Activated CD4-positive, alpha-beta T cell treated with anti-CD3 and anti-CD28 coated beads for 24 hours (primary cell): ENCODE data around the gene INIP.

ENCODE experiments used
- DNase-seq, 2 donors: peaks; one replicate each; pipeline ENCODE4 v3.0.0-alpha.2; 2020; ENCODE audit warnings: low read depth in 2 of 2

Gene INIP, protein sequence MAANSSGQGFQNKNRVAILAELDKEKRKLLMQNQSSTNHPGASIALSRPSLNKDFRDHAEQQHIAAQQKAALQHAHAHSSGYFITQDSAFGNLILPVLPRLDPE

DNA sequence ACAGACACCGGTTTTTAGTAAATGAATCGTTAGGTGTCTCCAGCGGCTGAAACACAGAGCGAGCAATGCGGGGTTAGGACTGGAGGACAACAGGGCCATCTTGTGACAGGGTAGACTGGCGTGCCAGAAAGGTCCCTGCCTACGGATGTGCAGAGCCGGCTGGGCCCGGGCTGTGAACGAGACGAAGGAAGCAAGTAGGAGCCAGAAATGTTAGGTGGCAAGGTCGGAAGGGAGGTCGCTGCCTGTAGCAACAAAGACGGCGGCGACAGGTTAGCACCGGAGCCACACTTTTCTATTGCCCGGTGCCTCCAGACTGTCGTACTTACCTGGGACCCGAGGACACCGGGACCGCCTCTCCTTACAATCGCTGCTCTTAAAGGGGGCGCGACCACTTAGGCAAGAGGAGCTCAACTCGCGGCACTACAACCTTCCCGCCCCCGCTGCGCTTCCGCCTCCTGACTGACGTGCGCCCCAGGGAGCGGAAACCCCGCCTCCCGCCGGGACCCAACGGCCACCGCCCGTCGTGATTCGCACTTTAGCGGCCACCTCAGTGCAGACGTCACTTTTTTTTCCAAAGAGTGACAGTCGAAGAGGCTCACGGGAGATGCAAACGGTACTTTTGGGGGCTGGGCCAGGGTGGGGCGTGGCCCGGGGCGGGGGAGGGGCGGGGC is at the start of gene INIP:
INIP (minus strand) TSS at position 457 of the 671 bp plus-strand sequence. CDS start 1,632 bp downstream, outside the sequence.
- peak; percentile 92 to 94 for DNase-seq

DNA sequence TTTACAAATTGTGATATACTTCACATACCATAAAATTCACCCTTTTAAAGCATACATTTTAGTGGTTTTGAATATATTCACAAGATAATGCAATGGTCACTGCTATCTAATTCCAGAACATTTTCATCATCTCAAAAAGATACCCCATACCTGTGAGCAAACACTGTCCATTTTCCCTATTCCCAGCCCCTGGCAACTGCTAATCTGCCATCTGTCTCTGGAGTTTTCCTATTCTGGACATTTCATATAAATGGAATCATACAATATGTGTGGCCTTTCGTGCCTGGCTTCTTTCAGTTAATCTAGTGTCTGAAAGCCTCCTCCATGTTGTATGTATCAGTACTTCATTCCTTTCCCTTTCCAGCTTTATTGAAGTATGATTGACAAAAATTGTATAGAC is 47.4 kb upstream of the INIP start:
- DNase-seq, result no peak

DNA sequence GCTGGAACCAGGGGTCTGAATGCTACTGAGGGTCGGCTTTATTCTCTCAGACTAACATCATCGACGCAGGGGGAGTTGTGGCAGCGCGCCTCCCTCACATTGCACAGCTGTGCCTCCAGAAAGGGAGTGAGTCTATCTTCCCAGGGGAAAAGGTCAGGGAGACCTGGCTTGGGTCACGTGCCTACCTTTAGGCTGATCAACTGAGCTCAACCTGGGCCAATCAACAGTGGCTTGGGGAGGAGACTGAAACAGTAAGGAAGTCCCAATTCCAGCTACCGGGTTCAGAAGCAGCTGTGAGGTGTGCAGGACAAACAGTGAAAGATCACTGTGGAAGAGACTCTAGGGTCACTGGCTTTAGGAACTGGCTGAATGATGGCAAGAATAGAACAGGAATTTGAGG is 46.9 kb upstream of the INIP start:
- no peak for DNase-seq

DNA sequence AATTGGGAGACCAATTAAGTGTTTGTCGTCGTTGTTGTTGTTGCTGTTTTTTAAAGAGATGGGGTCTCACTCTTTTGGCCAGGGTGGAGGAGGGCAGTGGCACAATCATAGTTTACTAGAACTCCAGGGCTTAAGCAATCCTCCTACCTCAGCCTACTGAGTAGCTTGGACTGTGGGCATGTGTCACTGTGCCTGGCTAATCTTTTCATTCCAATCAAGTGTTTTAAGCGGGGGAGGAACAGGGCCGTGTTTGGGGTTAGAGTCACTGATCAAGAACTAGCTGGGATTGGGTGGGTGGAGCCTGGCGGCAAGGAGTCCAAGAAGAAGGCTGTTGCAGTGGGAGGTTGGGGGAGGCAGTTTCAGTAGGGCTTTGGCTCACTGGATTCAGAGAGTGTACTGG is 46.4 kb upstream of the INIP start:
- no peak for DNase-seq

DNA sequence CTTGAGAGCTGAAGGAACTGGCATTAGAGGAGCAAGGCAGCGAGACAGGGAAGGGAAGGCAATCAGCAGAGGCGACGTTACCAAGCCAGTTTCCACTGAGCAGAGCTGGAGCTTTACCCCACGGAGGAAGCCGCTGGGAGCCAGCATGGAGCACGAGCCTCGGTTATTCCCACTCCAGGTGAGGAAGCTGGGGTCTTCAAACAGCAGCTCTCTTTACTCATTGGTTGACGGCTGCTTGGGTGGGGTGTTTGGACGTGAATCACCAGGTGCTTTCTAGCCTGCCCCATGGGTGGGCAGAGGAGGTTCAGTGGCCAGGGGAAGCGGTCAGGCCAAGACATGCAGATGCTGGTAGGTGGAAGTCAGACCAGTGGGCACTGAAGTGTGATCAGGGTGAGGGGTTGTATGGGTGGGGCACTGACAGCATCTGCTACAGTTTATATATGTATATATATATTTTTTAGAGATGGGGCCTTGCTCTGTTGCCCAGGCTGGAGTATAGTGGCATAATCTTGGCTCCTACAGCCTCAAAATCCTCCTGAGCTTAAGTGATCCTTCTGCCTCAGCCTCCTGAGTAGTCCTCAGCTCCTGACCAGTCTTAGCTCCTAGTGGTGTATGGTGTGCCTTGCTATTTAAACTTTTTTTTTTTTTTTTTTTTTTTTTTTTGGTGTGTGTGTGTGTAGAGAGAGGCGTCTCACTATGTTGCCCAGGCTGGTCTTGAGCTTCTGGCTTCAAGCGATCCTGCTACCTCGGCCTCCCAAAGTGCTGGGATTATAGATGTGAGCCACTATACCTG is 45.0 kb upstream of the INIP start:
- DNase-seq, result no peak

DNA sequence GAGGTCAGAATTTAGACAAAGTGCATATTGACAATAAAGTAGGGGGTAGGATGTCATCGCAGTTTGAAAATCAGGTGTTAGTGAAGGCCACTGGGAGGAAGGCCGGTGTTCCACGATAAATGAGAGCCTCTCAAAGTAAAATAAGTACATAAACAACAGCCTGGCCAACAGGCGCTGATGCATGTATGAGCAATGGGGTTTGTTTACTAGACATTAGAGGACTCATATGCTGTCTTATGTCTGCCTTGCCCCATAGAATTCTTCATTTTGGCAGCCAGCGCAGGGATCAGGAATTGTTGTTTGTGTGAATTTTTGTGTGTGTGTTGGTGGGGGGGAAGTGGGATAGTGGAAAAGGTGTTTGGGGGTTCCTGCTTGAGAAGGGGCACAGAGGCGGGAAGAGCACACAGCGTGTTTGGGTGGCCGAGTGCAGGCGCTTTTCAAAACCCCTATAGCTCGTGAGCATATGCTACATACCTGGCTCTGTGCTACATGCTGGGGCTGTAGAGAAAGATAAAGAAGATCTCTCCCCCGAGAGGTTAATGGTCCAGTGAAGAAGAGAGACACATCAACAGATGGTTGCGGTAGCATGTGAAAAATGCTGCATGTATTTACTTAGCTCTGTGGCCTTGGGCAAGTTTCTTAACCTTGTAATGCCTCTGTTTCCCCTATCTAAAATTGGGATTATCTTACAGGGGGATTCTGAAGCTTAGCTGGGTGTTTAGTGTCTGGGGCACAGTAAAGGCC is 44.2 kb upstream of the INIP start:
- no peak for DNase-seq

DNA sequence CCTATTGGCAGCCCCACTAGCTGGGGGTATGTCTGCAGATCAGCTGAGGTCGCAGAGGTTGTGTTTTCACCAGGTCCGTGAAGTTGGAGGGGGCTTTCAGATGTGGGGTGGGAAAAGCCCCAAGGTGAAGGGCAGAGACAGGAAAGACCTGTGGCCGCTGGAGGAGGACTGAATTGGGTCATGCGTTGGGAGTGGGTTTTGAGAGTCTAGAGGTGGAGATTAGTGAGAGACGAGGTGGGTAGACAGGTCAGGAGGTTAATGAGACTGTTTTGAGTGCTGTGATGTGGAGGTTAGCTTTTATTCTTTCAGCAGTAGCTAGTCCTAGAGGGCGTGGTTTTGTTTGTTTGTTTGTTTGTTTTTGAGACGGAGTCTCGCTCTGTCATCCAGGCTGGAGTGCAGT is 42.9 kb upstream of the INIP start:
- DNase-seq, result no peak

DNA sequence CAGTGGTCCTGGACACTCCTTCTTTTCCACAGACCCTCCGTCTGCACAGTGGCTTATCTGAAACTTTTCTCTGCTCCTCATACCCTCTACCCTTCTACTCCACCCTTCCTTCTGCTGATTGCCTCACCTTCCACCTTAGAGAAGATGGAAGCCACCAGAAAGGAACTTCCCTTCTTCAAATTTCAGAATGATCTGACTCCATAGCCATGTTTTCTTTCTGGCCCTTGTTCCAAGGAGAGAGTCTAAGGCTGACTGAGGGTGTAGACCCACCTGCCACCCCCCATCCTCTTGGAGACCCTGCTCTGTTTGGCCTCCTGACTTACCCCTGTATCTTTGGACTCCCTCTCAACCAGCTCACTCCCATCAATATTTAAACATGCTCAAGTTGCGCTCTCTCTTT is 40.0 kb upstream of the INIP start:
- no peak for DNase-seq

DNA sequence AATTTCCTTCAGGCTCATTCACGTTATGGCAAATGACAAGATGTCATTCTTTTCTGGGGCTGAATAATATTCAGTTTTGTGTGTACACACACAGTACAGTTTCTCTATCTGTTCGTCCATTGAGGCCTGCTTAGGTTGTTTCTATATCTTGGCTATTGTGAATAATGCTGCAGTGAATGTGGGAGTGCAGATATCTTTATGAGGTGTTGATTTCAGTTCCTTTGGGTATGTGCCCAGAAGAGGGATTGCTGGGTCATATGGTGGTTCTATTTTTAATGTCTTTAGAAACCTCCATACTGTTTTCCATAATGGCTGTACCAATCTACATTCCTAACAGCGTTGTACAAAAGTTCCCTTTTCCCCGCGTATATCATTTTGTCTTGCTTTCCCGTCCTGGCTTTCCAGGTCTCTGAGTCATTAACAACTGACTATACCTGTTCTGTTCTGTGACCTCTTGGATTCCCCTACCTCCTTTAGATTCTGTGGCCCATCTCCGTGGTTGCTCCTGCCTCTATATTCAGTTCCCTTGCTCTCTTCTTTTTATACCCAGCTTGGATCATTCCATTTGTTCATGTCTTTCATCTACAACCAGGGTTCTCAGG is 39.5 kb upstream of the INIP start:
- no peak for DNase-seq

DNA sequence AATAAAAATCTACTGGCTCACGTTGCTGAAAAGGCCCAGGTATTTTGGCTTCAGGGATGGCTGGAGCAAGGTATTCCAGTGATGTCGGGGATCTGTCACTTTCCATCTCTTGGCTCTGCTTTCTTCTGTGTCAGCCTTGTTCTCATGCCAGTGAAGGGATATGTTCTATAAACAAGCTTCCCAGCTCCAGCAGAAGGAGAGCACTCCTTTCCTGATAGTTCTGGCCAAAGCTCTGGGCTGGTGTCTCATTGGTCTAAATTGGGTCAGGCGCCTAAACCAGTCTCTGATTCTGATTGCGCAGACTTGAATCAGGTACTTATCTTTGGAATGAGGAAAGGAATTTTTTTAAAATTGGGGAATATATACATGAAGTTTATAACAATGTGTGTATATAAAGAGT is 37.8 kb upstream of the INIP start:
- no peak for DNase-seq

DNA sequence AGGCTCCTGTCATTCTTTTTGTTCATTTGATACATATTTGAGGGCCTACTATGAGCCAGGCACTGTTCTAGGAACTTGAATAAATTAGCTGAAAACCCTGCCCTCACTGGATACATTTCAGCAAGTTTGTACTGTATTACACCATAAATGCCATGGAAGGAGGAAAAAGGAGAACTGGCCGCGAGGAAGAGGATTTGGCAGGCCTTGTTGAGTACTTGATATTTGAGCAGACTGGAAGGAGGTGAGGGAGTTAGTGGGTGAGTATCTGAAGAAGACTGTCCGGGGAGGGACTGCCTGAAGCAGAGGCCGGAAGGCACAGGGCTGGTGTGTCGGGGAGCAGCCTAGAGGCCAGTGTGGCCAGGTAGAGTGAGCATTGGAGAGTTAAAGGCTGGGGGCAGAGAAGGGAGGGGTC is 37.1 kb upstream of the INIP start:
- DNase-seq, result no peak

DNA sequence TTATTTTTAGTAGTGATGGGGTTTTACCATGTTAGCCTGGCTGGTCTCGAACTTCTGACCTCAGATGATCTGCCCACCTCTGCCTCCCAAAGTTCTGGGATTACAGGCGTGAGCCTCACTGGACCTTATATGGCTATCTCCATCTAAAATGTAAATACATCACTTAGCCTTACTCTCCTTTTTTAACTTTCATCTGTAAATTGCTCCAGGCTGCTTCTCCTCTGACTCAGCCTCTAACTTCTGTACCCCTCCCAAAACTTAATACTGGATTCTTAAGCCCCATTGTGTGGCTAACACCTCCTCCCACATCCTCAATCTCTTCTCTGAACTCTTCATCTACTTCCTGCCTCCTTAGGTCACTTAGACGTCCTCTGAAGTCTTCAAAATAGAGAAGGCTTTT is 36.7 kb upstream of the INIP start:
- DNase-seq, result peak; percentile 2 to 7

DNA sequence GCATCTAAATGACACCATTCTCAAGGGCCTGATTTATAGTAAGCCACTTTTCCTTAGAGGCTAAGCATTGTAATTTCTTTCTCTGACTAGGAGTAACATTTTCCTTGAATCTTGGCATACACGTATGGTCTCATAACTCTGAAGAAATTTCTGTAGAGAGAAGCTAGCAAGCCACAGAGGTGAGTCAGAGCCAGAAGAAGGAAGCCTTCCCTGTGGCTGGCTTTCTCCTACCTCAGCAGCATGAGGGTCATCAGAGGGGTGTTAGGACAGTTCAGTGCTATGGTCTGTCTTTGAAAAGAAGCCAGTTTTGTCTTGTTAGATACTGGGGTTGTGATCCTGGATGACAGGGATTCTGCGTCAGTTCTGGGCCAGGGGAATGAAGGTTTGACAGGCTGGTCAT is 35.8 kb upstream of the INIP start:
- DNase-seq, result no peak

DNA sequence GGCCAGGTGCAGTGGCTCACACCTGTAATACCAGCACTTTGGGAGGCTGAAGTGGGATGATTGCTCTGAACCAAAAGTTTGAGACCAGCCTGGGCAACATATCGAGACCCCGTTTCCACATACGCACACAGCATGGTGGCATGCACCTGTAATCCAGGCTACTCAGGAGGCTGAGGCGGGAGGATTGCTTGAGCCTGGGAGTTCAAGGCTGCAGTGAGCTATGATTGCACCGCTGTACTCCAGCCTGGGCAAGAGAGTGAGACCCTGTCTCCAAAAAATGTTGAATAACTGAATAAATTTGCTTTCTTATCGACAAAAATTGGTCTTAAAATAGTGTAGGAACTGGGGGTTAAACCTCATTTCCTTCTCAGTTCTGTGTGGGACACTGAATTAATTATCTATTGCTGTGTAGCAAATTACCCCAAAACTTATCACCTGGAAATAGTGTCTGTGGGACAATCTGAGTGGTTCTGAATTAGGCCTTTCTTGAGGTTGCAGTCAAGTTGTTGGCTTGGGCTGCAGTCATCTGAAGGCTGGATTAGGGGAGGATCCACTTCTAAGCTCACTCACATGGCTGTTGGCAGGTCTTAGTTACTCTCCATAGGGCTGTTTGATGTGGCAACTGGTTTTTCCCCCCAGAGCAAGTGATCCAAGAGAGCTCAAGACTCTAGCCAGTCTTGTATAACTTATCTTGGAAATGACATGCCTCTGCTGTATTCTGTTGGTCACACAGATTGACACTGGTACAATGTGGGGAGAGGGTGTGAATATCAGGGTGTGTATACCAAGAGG is 34.6 kb upstream of the INIP start:
- no peak for DNase-seq

DNA sequence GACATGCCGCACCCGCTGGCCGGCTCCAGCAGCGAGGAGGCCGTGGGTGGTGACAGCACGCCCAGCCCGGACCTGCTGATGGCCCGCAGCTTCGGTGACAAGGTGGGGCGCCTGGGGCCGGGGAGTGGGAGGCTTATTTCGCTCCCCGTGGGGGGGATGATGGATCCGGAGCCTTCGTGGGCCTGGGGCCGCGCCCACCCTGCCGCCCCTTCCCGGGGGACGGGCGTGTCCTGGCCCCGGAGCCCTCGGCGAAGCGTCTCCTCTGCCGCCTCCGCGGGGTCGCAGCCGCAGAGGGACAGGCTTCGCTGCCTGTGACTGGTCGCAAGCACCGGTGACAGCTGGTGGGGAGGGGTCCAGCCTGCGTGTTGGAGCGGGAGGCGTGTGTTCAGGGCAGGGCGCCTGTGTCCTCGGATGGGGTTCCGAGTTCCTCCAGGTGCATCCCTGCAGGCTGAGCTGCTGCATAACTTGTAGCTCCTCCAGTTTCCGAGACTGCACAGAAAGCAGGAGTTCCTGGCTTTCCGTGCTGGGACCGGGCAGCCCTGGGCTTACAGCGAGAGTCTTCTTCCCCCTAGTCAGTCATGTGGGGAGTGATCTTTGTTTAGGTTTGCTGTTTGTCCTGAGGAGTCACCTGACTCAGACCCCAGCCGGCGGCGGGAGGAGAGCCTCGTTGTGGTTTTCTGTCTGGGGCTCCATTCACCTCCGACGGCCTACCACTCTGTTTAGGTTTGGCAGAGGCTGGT is 33.3 kb upstream of the INIP start:
- peak; percentile 7 to 14 for DNase-seq

DNA sequence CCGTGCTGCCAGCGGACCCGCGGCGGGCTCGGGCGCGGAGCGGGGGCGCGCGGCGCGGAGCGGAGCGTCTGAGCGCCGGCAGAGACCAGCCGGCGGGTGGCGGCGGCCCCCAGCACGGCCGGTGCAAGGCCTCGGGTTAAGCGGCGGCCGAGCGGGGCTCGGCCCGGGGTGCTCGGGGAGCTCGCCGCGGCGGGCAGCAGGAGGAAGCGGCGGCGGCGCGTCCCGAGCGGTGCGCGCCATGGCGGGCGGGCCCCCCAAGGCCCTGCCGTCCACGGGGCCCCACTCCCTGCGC is 32.8 kb upstream of the INIP start:
- DNase-seq, result no peak

DNA sequence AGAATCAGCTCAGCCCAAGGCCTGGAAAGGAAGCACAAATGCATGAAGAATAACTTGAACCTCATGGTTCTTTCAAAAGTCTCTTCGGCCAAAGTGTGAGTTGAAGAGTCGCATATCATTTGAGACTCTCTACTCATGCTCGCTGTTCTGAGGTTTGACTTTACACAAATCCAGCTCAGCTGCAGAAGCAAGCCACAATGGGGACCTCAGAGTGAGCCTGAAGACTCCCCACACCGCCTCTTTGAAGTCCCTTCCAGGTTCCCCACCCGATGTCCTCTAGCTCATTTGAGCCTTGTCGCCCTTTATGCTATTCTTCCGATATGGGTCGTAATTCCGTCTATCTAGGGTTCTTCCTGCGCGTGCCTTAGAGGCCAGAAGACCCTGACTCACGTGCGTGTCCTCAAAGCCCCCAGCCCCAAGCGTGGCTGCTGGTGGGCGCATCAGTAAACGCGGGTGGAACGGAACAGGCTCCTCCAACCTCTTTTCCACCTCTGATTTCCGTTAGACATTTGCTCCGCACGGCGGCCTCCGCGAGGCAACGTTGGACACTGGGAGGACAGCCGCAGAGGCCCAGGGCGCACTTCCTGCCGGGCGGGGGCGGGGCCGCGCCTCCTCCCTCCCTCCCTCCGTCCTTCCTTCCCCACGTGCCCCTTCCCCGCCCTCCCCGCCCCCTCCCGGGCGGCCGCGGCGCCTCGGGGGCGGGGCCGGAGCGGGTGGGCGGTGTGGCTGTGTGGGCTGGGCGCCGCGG is 32.3 kb upstream of the INIP start, which contains the start of gene SNX30:
SNX30 (plus strand) TSS at position 745 of the 748 bp plus-strand sequence. CDS start 242 bp downstream, outside the sequence.
- peak; percentile 37 to 65 for DNase-seq

DNA sequence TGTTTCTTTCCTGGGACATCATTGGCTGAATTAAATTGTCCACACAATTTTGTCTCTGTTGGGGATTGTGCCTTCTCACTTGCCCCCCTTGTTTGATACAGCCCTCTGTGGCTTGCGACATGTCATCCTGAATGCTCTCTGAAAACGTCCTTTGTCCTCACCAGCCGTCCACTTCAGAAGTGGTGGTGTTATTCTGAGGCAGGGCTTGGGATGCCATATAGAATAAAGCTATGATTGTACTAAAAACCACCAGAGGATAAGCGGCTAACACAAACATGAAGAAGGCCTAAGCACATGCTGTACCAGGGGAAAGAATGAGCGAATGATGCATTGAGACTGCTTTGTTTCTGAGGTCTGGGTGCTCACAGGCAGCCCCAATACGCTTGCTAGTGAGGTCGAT is 29.2 kb upstream of the INIP start:
- no peak for DNase-seq

DNA sequence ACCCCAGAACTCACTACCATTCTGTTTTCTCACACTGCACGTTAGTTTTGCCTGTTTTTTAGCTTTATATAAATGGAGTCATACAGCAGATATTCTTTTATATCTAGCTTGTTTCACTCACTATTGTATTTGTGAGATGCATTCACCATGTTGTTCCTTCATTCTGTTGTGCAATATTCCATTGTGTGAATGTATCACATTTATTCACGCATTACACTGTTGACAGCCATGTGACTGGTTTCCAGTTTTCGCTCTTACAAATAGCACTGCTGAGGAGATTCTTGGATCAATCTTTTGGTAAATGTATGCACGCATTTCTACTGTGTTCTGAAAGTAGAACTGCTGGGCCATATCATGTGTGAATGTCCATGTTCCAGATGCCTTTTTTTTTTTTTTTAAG is 26.3 kb upstream of the INIP start:
- no peak for DNase-seq
